Mesendoderm (in vitro differentiated cells): ENCODE results near the gene GREB1L.

Experiments used
- DNase-seq: peaks from one replicate; pipeline ENCODE4 v3.0.0; 2013
- H2AK5ac ChIP-seq: 2 replicates; pipeline ENCODE4 v1.6.1; 2013; ENCODE audit warnings: low read length, inconsistent platforms
- H2BK120ac ChIP-seq: 2 replicates; pipeline ENCODE4 v1.6.1; 2013; ENCODE audit warnings: low read depth, mild to moderate bottlenecking, low read length, moderate library complexity, mixed read lengths
- H2BK15ac ChIP-seq: replicated peaks from 2 replicates; pipeline ENCODE4 v1.6.1; 2013; ENCODE audit warnings: low read depth, mild to moderate bottlenecking, moderate library complexity
- H2BK5ac ChIP-seq: 2 replicates; pipeline ENCODE4 v1.6.1; 2013; ENCODE audit warnings: low read length, inconsistent platforms
- H3K18ac ChIP-seq: 2 replicates; pipeline ENCODE4 v1.6.1; 2013; ENCODE audit warnings: mild to moderate bottlenecking, low read length, mixed read lengths
- H3K23ac ChIP-seq: one replicate; pipeline ENCODE4 v1.6.1; 2013; ENCODE audit warnings: low read length
- H3K27ac ChIP-seq: 2 replicates; pipeline ENCODE4 v1.5.1; 2013; ENCODE audit warnings: low read depth, mild to moderate bottlenecking, inconsistent platforms, low read length, moderate library complexity
- H3K27me3 ChIP-seq: 2 replicates; pipeline ENCODE4 v1.6.1; 2013; ENCODE audit warnings: low read length, control low read depth, mild to moderate bottlenecking, inconsistent platforms; ENCODE audit not compliant: insufficient read depth, poor library complexity
- H3K36me3 ChIP-seq: 2 replicates; pipeline ENCODE4 v1.6.1; 2013; ENCODE audit warnings: low read length, inconsistent platforms; ENCODE audit not compliant: control insufficient read depth, insufficient read depth
- H3K4ac ChIP-seq: one replicate; pipeline ENCODE4 v1.6.1; 2013; ENCODE audit warnings: low read depth, mild to moderate bottlenecking, low read length, moderate library complexity
- H3K4me1 ChIP-seq: 2 replicates; pipeline ENCODE4 v1.6.1; 2013; ENCODE audit warnings: low read depth, low read length, inconsistent platforms; ENCODE audit not compliant: control insufficient read depth
- H3K4me2 ChIP-seq: 2 replicates; pipeline ENCODE4 v1.6.1; 2013; ENCODE audit warnings: low read length
- H3K4me3 ChIP-seq: 2 replicates; pipeline ENCODE4 v1.5.1; 2013; ENCODE audit warnings: mild to moderate bottlenecking, low read length
- H3K56ac ChIP-seq: one replicate; pipeline ENCODE4 v1.6.1; 2013; ENCODE audit warnings: low read length
- H3K79me1 ChIP-seq: 2 replicates; pipeline ENCODE4 v1.6.1; 2013; ENCODE audit warnings: low read length, inconsistent platforms
- H3K79me2 ChIP-seq: 2 replicates; pipeline ENCODE4 v1.6.1; 2013; ENCODE audit warnings: mild to moderate bottlenecking, low read length; ENCODE audit not compliant: control insufficient read depth, insufficient read depth
- H3K9ac ChIP-seq: 2 replicates; pipeline ENCODE4 v1.6.1; 2013; ENCODE audit warnings: low read length, inconsistent platforms
- H4K5ac ChIP-seq: one replicate; pipeline ENCODE4 v1.6.1; 2013; ENCODE audit warnings: low read length
- H4K8ac ChIP-seq: one replicate; pipeline ENCODE4 v1.6.1; 2013; ENCODE audit warnings: low read depth, mild to moderate bottlenecking, control low read depth, low read length, moderate library complexity
- WGBS: extraction: QIAGEN DNeasy Blood & Tissue Kit; methylation state at CpG from one replicate; pipeline ENCODE4 v1.1.7; 2013; ENCODE audit warnings: low lambda C conversion rate, missing lambda C conversion rate; ENCODE audit not compliant: insufficient coverage; ENCODE audit errors: extremely low coverage; 5-methylcytosine and 5-hydroxymethylcytosine counted together

Gene GREB1L

DNA sequence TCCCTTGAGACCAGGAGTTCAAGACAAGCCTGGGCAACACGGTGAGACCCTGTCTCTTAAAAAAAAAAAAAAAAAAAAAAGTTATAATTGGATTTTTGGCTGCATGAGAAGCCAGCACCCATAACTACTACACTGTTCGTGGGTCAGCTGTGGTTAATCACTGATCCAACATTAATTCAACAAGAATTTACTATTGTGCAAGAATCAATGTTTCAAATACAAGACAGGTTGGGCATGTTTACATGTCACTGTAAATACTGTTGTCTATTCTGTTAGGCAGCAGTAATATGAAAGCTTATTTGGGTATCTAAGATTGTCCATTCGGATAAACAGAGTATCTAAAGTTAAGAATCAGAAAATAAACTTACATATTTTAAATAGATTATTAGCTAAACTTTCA lies 296.2 kb downstream of the GREB1L start:
- no peak overlapping the region for H3K4me2 ChIP-seq
- no peak overlapping the region for H3K4ac ChIP-seq
- no peak for DNase-seq
- no peak overlapping the region for H4K5ac ChIP-seq
- H3K23ac ChIP-seq, result no peak overlapping the region
- no peaks in the 10 kb centered on the region for H3K4me1 ChIP-seq
- H4K8ac ChIP-seq, result no peak overlapping the region
- H3K36me3 ChIP-seq, result peaks cover 3% of the 10 kb centered on the region
- WGBS, result no CpG with 5 or more reads among the region's 3 CpGs
- no peaks in the 10 kb centered on the region for H3K79me2 ChIP-seq
- H2AK5ac ChIP-seq, result no peak overlapping the region
- no peak overlapping the region for H2BK5ac ChIP-seq
- no peak overlapping the region for H3K18ac ChIP-seq
- no peak overlapping the region for H3K56ac ChIP-seq
- no peak overlapping the region for H2BK15ac ChIP-seq
- H3K9ac ChIP-seq, result no peak overlapping the region
- no peak overlapping the region for H2BK120ac ChIP-seq
- peaks cover 2% of the 10 kb centered on the region for H3K79me1 ChIP-seq
- no peak overlapping the region for H3K4me3 ChIP-seq
- no peak overlapping the region for H3K27ac ChIP-seq
- no peaks in the 10 kb centered on the region for H3K27me3 ChIP-seq

GRCh38 chr18:21546423-21546822 lies 304.4 kb downstream of the GREB1L start:
- H3K36me3 ChIP-seq, result peaks cover 2% of the 10 kb centered on the region
- no peak for DNase-seq
- H3K56ac ChIP-seq, result no peak overlapping the region
- H3K4me1 ChIP-seq, result no peaks in the 10 kb centered on the region
- peaks cover 2% of the 10 kb centered on the region for H3K79me1 ChIP-seq
- no peak overlapping the region for H3K4me2 ChIP-seq
- H3K79me2 ChIP-seq, result no peaks in the 10 kb centered on the region
- H3K23ac ChIP-seq, result no peak overlapping the region
- no peak overlapping the region for H4K5ac ChIP-seq
- no peaks in the 10 kb centered on the region for H3K27me3 ChIP-seq
- no peak overlapping the region for H3K4me3 ChIP-seq
- no peak overlapping the region for H3K4ac ChIP-seq
- H2BK15ac ChIP-seq, result no peak overlapping the region
- no CpG with 5 or more reads among the region's 5 CpGs for WGBS
- H2AK5ac ChIP-seq, result no peak overlapping the region
- no peak overlapping the region for H3K27ac ChIP-seq
- H2BK5ac ChIP-seq, result no peak overlapping the region
- H2BK120ac ChIP-seq, result no peak overlapping the region
- H3K18ac ChIP-seq, result no peak overlapping the region
- no peak overlapping the region for H4K8ac ChIP-seq
- no peak overlapping the region for H3K9ac ChIP-seq

DNA sequence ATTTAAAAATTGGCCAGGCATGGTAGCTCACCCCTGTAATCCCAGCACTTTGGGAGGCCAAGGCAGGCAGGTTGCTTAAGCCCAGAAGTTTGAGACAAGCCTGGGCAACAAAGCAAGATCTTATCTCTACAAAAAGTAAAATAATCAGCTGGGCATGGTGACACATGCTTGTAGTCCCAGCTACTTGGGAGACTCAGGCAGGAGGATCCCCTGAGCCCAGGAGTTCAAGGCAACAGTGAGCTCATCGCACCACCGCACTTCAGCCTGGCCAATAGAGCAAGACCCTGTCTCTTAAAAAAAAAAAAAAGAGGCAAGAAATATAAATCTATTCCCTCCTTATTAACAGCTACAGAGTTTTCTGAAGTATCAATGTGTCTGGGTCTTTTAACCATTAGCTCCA lies 306.6 kb downstream of the GREB1L start:
- Histone ChIP-seq H3K27me3 (no peaks in the 10 kb centered on the region), H3K4ac (no peak overlapping the region), H4K8ac (no peak overlapping the region), H2AK5ac (no peak overlapping the region), H3K27ac (no peak overlapping the region), H3K4me3 (no peak overlapping the region), H3K18ac (no peak overlapping the region), H3K79me1 (no peaks in the 10 kb centered on the region), H2BK15ac (no peak overlapping the region), H3K79me2 (no peaks in the 10 kb centered on the region), H3K9ac (no peak overlapping the region), H3K4me1 (no peaks in the 10 kb centered on the region), H4K5ac (no peak overlapping the region), H3K36me3 (peaks cover 2% of the 10 kb centered on the region), H3K4me2 (no peak overlapping the region), H2BK5ac (no peak overlapping the region), H2BK120ac (no peak overlapping the region), H3K23ac (no peak overlapping the region), H3K56ac (no peak overlapping the region)
- DNase-seq, result no peak
- WGBS, result no CpG with 5 or more reads among the region's 2 CpGs

DNA sequence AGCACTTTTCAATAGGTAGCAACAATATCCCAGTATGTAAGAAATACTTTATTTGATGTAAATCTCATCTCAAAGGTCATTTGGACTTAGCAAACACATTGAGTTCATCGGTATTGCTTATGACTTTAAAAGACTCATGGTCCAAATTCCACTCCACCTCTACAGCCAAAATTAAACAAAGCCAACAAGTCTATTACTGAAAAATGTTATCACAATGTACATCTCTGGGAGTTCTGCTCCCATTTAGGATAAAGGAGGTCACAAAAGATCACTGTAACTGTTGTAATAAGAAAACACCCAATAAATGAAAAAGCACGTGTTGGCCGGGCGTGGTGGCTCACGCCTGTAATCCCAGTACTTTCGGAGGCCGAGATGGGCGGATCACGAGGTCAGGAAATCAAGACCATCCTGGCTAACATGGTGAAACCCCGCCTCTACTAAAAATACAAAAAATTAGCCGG lies 308.5 kb downstream of the GREB1L start:
- Histone ChIP-seq H4K5ac (no peak overlapping the region), H3K36me3 (no peaks in the 10 kb centered on the region)

DNA sequence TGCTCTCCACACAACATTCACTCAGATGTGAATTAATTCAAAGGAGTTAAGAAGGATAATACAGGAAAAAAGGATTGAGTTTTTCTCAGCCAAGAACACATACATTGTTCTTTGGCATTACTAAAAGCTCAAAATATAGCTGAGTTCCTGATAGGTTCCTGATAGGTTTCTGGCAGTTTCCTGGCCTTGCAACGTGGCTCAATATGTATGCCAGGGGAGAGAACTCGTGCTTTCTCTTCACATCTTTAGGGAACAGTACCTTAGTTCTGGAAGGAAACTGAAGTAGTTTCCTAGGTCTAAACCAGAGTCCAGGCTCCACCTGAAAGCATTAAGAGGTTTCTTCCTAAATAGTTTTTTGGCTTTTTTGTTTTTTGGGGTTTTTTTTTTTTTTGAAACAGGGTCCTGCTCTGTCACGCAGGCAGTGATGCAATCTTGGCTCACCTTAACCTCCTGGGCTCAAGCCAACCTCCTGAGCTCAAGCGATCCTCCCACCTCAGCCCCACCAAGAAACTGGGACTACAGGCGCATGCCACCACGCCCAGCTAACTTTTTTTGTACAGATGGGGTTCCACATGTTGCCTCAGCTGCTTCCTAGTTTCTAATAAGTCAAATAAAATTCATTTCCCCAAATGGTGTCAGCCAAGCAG lies 315.7 kb downstream of the GREB1L start:
- Histone ChIP-seq H3K27me3 (no peaks in the 10 kb centered on the region), H3K36me3 (no peaks in the 10 kb centered on the region), H3K4ac (no peak overlapping the region), H3K79me1 (no peaks in the 10 kb centered on the region), H3K4me1 (no peaks in the 10 kb centered on the region), H4K5ac (no peak overlapping the region), H2BK15ac (no peak overlapping the region), H3K27ac (no peak overlapping the region), H3K4me2 (no peak overlapping the region), H3K4me3 (no peak overlapping the region), H2BK5ac (no peak overlapping the region), H4K8ac (no peak overlapping the region), H2AK5ac (no peak overlapping the region), H2BK120ac (no peak overlapping the region), H3K56ac (no peak overlapping the region), H3K79me2 (no peaks in the 10 kb centered on the region), H3K18ac (no peak overlapping the region), H3K9ac (no peak overlapping the region), H3K23ac (no peak overlapping the region)
- WGBS, result no CpG with 5 or more reads among the region's 6 CpGs
- DNase-seq, result peak; percentile 51

More for the DNA sequence above, 308.5 kb downstream of the GREB1L start:
- H2AK5ac ChIP-seq, result no peak overlapping the region
- no peak overlapping the region for H2BK15ac ChIP-seq
- no peak overlapping the region for H3K4me2 ChIP-seq
- H3K4me1 ChIP-seq, result no peaks in the 10 kb centered on the region
- no CpG with 5 or more reads among the region's 11 CpGs for WGBS
- H2BK5ac ChIP-seq, result no peak overlapping the region
- H2BK120ac ChIP-seq, result no peak overlapping the region
- H3K4ac ChIP-seq, result no peak overlapping the region
- H3K9ac ChIP-seq, result no peak overlapping the region
- no peaks in the 10 kb centered on the region for H3K79me1 ChIP-seq
- no peak for DNase-seq
- no peak overlapping the region for H4K8ac ChIP-seq
- H3K23ac ChIP-seq, result no peak overlapping the region
- no peak overlapping the region for H3K18ac ChIP-seq
- H3K27ac ChIP-seq, result no peak overlapping the region
- H3K4me3 ChIP-seq, result no peak overlapping the region
- H3K27me3 ChIP-seq, result no peaks in the 10 kb centered on the region
- H3K56ac ChIP-seq, result no peak overlapping the region
- no peaks in the 10 kb centered on the region for H3K79me2 ChIP-seq

- Histone ChIP-seq H2BK15ac (no peak overlapping the region), H3K4me1 (no peaks in the 10 kb centered on the region), H3K23ac (no peak overlapping the region), H4K5ac (no peak overlapping the region), H3K9ac (no peak overlapping the region), H3K4me3 (no peak overlapping the region), H4K8ac (no peak overlapping the region), H3K79me1 (no peaks in the 10 kb centered on the region), H3K36me3 (no peaks in the 10 kb centered on the region), H3K18ac (no peak overlapping the region), H3K4ac (no peak overlapping the region), H2BK120ac (no peak overlapping the region), H2AK5ac (no peak overlapping the region), H3K79me2 (no peaks in the 10 kb centered on the region), H3K27ac (no peak overlapping the region), H3K27me3 (no peaks in the 10 kb centered on the region), H2BK5ac (no peak overlapping the region), H3K4me2 (no peak overlapping the region), H3K56ac (no peak overlapping the region)
- DNase-seq, result no peak
These were observed 317.2 kb downstream of the GREB1L start for GRCh38 chr18:21559195-21559594.
